DMS114 treated with DMSO at 0.1 percent for 48 hours (cell line): Measurements from ENCODE around the gene RCN1.

ENCODE experiments used
- DNase-seq: peaks from one replicate; lab custom pipeline; 2025; ENCODE audit not compliant: unreplicated experiment; lab: John Stamatoyannopoulos, UW

The RCN1 gene

DNA sequence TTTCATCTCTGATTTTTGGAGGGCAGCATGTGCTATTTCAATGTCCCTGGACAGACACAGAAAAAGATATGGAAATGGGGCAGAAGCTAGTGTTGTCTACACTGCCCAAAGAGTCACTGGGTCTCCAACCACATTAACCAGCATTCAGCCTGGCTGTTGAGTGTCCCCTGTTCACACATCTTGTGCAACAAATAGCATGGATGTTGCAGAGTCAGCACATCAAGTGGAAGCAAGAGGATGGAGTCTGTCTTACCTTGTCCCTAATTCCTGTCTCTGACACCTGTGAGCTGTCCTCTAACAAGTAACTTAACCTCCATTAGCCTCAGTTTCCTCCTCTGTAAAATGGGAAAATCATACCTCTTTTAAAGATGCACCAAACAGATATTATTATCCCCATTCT, 60.2 kb downstream of the RCN1 start:
- no peak for DNase-seq

DNA sequence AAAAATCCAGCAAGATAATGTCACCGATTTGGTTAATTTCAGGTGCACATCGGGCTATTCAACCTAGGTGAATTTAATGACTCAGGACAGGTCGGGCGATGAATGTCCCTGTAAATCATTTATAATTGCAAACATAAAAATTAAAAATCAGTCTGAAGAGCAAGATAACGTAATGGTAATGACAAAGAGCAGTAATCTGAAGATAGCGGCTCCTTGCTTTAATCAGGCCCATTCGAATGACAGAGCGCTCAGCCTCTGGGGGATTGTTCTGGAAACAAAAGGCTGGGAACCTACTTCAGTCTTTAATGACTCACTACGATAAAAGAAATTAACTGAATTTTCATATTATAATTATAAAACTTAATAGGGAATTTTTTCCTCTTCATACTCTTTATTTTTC, 61.3 kb downstream of the RCN1 start:
- DNase-seq: no peak

DNA sequence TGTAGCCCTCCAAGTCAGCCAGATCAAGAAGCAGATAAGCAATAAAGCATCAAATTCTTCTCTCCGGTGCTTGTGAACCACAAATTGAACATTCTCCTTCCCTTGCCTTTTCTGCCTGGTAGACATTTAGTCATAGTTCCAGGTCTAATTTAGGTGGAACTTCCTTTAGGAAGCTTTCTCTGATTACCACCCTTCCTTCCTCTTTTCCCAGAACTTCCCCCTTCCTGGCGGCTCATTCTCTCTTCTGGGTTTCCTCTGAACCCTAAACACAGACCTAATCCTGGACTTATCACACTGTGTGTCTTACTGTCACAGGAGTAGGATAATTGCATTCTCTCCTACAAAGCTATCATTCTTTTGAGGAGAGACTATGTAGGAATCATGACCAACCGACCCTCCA, 61.9 kb downstream of the RCN1 start:
- no peak for DNase-seq

DNA sequence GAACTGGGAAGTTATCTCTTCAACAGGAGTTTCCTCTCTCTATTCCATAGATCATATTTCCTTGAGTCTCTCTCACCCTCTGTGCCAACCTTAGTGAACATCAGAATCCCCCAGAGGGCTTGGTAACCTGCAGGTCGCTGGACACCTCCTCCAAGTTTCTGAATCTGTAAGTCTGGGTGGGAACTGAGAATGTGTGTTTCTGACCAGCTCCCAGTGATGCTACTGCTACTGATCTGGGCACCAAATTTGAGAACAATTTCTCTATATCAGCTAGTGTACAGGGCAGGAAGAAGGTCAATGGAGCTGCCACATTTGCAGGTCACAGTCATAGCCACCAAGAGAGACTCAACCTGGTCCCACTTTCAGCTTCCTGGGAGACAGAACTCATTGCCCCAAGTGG, 62.9 kb downstream of the RCN1 start:
- DNase-seq: no peak

DNA sequence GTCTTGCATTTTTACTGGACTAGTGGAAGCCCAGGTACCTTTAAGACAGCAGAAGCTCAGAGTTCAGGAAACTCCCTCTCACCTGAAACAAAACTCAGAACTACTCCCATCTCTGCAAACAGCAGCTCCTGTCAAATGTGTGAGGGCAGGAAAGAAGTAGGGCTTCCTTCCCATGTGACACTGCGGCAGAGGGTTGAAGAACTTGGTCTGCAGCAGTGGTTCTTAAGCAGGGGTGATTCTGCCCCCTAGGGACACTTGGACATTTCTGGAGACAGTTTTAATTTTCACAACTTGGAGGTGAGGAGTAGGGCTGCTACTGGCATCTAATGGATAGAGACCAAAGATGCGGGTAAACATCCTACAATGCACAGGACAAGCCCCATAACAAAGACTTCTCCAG, 63.4 kb downstream of the RCN1 start:
- DNase-seq: peak; percentile 67
